HG02642 (cell line): ENCODE data around the gene FBXO46.
"Not testable (repeated sequence)": the region's sequence is repeated elsewhere in the genome, so short reads cannot be mapped to it uniquely, and the experiment has no call there.

Source experiments
- ATAC-seq: cut with Tn5 transposase; IDR thresholded peaks from one replicate; pipeline ENCODE4 v1.9.1; 2021; ENCODE audit warnings: mild to moderate bottlenecking; ENCODE audit not compliant: unreplicated experiment, poor library complexity

FBXO46 gene

DNA sequence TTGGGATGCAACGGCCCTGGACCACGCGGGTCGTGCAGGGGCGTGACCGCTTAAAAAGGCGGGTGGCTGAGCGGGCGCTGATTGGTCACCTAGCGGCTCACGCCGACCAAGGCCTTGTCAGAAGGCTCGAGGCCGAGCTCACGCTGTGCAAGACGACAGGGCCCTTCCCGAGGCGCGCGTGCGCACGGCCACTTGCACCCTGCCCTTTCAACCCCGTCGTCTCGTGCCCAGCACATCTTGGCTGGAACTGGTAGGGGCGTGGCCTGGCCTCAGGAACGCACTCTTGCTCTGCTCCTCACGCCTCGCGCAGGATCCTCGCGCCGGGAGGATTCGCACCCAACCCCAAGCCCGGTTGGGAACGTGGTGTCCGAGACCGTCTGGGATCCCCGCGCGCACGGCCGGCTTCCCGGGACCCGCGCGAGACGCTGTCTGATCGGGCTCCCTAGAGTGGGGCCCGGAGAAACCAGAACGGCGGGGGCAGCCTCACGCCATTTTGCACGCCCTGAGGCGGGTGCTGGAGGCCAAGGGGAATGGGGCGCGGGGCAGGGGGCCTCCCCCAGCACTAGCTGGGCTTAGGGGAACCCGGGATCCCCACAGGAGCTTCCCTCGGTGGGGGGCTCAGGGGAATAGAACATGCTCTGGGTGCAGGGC, 2.6 kb upstream of the FBXO46 start, which contains the start of gene MEIOSIN:
MEIOSIN (plus strand) TSS at position 280 of the 651 bp plus-strand sequence. CDS start 1,938 bp downstream, outside the sequence.
- ATAC-seq, result no peak

DNA sequence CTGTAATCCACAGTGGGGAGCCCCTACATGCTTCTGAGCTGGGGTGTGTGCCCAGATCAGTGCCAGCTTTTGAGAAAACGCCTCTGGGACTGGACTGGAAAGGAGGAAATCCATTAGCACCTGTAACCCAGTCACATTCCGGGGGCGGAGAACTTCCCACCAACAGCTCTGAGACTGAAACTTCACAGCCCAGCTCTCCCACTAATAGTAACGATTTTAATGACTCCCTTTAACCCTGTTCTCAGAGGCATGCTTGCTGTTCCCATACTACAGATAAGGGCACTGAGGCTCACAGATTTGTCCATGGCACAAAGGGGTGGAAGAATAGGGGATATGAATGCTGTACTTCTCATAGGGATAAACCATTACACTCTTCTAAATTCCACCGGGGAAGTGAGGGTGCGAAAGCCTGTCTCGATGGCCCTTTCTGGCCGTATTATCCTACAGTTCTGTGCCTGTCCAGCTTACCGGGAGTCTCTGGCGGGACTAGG, 851 bp downstream of the FBXO46 start:
- ATAC-seq, result no peak

DNA sequence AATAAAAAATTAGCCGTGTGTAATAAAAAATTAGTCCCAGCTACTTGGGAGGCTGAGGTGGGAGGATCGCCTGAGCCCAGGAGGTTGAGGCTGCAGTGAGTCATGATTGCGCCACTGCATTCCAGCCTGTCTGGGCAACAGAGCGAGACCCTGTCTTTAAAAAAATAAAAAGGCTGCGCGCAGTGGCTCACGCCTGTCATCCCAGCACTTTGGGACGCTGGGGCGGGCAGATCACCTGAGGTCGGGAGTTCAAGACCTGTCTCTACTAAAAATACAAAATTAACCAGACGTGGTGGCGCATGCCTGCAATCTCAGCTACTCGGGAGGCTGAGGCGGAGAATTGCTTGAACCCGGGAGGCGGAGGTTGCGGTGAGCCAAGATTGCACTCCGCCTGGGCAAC, 2.0 kb downstream of the FBXO46 start:
- ATAC-seq, result not testable (repeated sequence)

DNA sequence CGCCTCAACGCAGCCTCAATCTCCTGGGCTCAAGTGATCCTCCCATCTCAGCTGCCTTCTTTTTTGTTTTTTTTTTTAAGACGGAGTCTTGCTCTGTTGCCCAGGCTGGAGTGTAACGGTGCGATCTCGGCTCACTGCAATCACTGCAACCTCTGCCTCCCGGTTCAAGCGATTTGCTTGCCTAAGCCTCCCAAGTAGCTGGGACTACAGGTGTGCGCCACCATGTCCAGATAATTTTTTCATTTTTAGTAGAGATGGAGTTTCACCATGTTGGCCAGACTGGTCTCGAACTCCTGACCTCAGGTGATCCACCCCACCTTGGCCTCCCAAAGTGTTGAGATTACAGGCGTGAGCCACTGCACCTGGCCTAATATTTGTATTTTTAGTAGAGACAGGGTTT, 10.6 kb downstream of the FBXO46 start:
- ATAC-seq, result not testable (repeated sequence)

DNA sequence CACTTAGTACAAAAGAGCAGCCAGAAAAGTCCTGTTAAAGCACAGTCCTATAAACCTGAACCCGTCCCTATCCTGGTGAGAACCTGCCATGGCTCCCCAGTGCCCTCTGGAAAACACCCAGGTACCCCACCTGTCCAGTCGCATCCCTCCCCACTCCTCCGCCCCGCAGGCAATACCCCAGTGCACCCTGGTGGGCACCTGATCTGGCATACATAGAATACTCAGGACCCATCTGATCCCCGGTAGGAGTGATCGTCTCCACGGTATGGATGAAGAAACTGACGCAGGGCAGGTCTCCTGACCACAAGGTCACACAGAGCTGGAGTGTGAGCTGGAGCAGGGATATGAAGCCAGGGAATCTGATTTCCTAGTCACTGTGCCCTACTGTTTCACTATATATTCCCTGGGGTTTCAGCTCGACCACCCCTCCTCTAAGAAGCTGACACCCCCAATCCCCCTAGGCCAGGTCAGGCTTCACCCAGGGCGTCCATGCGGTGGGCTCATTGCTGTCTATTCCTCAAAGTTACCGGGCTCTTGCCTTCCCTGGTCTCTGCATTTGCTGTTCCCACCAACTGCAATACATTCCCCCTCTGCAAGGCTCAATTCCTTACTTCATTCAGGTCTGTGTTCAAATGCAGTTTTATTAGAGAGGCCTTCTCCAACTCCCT, 12.6 kb downstream of the FBXO46 start:
- ATAC-seq, result no peak

- ATAC-seq, result peak; percentile 94
These were observed 13.3 kb downstream of the FBXO46 start for GRCh38 chr19:45717131-45717982.

GRCh38 chr19:45716359-45717130, 14.2 kb downstream of the FBXO46 start:
- ATAC-seq, result no peak

DNA sequence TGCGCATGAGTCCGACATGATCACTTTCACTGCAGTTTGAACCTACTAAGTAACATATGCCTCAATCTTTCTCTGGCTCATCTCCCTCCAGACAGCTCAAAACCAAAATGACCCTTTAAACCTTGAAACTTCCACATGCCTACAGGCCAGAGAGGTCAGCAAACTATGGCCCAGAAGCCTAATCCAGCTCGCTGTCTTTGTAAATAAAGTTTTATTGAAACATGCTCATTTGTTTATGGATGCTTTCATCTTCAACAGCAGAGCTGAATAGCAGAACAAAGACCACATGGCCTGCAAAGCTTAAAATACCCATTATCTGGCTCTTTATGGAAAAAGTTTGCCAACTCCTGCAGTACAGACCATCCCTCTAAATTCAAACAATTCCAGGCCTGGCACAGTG, 15.6 kb downstream of the FBXO46 start:
- ATAC-seq, result no peak

GRCh38 chr19:45713141-45713540, 17.6 kb downstream of the FBXO46 start:
- ATAC-seq, result no peak

DNA sequence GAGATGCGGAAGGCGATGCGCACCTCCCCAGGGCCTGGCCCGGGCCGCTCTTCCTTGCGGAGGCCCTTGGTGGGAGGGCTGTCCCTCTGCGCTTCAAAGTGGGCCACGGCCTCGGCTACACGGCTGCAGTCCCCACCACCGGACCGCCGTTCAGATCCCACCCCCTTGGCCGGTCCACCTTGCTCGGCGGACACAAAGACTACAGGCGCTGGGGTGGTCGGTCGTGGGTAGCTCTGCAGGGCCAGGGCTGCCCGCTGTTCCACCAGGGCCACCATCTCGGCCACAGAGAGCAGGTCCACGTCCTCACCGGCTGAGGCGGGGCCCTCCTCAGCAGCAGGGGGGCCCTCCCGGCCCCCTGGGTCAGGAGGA, 18.0 kb downstream of the FBXO46 start:
- ATAC-seq, result no peak

DNA sequence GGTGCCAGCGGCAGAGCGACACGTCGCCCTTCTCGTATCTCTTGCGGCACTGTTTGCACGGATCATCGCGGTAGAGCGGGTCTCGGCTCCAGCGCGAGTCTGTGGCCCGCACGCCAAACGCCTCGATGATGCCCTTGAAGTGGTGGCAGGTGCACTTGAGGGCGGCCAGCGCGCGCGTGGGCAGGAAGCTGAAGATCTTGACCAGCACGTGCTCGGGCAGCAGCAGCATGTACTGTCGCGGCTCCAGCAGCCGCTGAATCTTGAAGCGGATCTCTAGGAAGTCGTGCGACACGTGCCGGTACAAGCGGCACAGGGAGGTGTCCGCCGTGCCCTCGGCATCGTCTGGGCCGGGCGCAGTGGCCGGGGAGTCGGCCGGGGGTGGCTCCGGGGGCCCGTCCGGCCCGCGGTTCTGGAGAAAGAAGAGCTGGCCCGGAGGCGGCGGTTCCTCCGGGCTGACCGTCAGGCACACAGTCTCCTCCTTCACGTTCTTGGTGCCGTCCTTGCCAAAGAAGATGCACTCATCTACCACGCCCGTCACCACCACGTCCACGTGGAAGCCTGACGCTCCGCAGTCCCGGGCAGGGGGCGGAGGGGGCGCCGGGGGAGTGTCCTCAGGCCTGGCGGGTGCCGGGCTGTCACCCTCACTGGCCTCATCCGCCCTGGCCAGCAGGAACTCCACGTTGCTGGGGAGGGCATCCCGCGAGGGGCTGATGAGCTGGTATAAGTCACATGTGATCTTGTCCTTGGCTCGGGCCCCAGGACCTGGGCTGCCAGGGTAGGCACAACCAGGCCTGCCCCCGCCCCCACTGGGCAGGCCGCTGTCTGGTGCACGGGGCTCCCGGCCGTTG, 18.6 kb downstream of the FBXO46 start:
- ATAC-seq, result no peak

DNA sequence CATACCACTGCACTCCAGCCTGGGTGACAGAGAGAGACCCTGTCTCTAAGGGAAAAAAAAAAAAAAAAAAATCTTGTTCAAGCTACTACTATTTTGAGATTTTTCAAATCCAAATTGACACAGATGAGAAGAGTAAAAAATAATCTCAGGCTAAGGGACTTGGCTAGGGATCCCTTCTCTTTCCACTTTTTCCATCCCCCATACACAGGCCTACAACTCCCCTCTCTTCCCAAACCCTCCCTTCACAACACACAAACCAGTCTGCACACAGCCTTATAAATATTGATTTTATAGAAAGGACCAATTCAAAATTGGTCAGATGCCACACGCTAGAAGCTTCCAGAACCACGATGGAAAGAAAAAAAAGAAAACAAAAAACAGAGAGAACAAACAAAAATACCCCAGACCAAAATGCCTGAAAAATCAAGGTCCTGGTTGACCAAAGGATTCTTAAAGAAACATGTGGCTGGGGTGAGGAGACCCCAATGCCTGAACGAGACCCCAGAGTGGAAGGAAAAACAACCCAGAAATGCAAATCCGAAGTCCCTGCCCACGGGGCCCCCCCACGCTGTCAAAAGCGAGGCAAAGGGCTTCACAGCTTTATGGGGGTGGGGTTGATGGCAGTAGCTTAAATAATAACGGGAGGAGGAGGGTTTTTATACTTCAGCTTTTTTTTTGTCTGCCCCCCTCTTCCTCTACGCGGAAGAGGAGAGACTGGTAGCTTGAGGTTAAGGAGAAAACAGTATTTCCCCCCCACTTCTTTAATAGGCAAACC, 20.2 kb downstream of the FBXO46 start:
- ATAC-seq, result no peak

DNA sequence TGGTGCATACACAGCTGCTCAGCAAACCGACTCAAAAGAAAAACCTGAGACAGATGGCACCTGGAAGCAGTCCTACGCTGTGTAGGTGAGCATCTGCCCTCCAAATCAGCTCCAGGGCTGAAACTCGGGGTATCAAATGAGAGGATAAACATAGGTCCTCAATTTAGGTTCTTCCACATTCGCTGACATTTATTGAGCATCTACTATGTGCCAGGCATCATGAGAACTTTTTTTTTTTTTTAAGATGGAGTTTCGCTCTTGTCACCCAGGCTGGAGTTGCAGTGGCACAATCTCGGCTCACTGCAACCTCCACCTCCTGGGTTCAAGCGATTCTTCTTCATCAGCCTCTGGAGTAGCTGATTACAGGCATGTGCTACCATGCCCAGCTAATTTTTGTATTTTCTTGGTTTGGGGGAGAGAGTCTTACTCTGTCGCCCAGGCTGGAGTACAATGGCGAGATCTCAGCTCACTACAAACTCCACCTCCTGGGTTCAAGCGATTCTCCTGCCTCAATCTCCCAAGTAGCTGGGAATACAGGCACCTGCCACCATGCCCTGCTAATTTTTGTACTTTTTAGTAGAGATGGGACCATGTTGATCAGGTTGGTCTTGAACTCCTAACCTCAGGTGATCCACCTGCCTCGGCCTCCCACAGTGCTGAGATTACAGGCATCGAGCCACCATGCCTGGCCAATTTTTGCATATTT, 24.8 kb downstream of the FBXO46 start:
- no peak for ATAC-seq

DNA sequence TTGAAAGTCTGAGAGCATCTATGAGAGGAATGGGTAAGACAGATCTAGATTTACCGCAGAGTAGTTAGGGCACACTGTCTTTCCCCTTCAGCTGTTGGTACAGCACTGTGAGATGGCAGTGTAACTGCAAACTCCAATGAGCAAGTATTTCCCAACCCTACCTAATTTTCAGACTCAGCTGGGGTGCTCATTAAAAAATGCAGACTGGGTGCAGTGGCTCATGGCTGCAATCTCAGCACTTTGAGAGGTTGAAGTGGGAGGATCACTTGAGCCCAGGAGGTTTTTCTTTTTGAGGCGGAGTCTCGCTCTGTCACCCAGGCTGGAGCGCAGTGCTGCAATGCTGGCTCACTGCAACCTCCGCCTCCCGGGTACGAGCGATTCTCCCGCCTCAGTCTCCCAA, 25.6 kb downstream of the FBXO46 start:
- ATAC-seq, result no peak

DNA sequence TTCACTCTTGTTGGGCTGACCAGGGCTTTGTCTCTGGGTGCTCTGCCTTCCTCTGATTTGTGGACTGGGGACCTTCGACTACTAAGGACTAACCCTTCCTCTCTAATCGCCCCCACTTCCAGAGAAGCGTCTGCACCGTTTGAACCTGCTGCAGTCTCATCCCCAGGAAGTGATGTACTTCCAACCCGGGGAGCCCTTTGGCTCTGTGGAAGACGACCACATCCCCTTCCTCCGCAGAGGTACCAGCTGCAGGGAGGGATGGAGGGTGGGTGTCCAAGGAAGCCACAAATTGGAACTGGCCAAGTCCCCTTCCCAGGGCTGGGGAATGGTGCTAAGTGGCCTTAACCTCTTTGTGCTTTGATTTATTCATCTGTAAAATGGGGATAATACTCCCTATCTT, 29.0 kb downstream of the FBXO46 start:
- no peak for ATAC-seq

- ATAC-seq, result no peak
These were observed 37.4 kb downstream of the FBXO46 start for GRCh38 chr19:45693106-45693788.
